Thyroid gland (tissue), 4 donors: ENCODE data around the gene ENOX1.

Source experiments
- POLR2A ChIP-seq, 2 donors: fragments of 450-650 bp; IDR thresholded peaks; one replicate each; pipeline ENCODE4 v1.6.1; 2017; ENCODE audit warnings: antibody characterized with exemption in 2 of 2, mild to moderate bottlenecking in 2 of 2, moderate library complexity in 1 of 2
- TF ChIP-seq, protein P1 (sequence below), 6 experiments: fragments of 200-600 bp in 3 of 6; fragments of 450-650 bp in 3 of 6; sonication (generic) in 3 of 6; IDR thresholded peaks; one replicate each; pipeline ENCODE4 v1.5.1; 2016 to 2019; ENCODE audit warnings: antibody characterized with exemption in 6 of 6, mild to moderate bottlenecking in 2 of 6, inconsistent platforms in 1 of 6, moderate library complexity in 1 of 6

DNA sequence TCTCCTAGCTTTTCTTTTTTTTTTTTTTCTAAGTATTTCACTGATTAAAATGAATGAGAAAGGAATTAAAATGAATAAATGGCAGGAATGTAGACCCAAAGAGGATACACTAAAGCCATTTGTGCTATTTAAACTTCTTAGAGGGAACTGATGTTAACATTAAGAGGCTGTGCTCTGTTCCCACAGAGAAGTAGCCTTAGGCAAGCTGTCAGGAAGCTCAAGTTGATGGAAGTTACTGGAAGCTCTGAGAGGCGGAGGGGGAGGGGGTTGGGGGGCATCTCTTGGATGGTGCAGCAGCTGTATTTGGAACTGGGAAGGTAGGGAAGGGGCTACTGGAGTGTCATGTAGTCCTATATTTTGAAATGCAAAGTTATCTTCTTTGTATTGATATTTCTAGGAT, 595.2 kb downstream of the ENOX1 start:
- TF ChIP-seq POLR2A (IDR thresholded peaks at IDR 0.05) = no peak
- TF ChIP-seq, protein P1, sequence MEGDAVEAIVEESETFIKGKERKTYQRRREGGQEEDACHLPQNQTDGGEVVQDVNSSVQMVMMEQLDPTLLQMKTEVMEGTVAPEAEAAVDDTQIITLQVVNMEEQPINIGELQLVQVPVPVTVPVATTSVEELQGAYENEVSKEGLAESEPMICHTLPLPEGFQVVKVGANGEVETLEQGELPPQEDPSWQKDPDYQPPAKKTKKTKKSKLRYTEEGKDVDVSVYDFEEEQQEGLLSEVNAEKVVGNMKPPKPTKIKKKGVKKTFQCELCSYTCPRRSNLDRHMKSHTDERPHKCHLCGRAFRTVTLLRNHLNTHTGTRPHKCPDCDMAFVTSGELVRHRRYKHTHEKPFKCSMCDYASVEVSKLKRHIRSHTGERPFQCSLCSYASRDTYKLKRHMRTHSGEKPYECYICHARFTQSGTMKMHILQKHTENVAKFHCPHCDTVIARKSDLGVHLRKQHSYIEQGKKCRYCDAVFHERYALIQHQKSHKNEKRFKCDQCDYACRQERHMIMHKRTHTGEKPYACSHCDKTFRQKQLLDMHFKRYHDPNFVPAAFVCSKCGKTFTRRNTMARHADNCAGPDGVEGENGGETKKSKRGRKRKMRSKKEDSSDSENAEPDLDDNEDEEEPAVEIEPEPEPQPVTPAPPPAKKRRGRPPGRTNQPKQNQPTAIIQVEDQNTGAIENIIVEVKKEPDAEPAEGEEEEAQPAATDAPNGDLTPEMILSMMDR (IDR thresholded peaks at IDR 0.05) = no peak
